ENCODE results near the gene ACTL10.

GRCh38 chr20:33666293-33667244, at the start of gene ACTL10:
- TF ChIP-seq CTCF (conservative IDR thresholded peaks at IDR 0.05; ENCODE audit: low read length) (no peak), EZH2phosphoT487 (IDR thresholded peaks at IDR 0.05; ENCODE audit: borderline replicate concordance) (no peak)
